Lung microvascular endothelial cell (primary cell): Measurements from ENCODE around the gene CDKN2D. TPM values are rescaled to one million over a fixed set of nuclear protein-coding genes. Genes with fewer than 3 reads are reported as not detected.
"Not testable (repeated sequence)": the region's sequence is repeated elsewhere in the genome, so short reads cannot be mapped to it uniquely, and the experiment has no call there.

ENCODE experiments used
- DNase-seq, 2 donors: peaks; one replicate each; pipeline versions ENCODE4 v3.0.0 to v3.0.0-alpha.2; 2010; ENCODE audit warnings: low read depth in 2 of 2
- total RNA-seq: library from RNA; depleted of rRNA; stranded (reverse); fragments of >200 nt; gene quantifications from 2 replicates; pipeline ENCODE4 v1.2.1, GENCODE V29; 2014

Gene CDKN2D
- total RNA-seq, 1 donor from 2014 or later = 6.5 TPM

DNA sequence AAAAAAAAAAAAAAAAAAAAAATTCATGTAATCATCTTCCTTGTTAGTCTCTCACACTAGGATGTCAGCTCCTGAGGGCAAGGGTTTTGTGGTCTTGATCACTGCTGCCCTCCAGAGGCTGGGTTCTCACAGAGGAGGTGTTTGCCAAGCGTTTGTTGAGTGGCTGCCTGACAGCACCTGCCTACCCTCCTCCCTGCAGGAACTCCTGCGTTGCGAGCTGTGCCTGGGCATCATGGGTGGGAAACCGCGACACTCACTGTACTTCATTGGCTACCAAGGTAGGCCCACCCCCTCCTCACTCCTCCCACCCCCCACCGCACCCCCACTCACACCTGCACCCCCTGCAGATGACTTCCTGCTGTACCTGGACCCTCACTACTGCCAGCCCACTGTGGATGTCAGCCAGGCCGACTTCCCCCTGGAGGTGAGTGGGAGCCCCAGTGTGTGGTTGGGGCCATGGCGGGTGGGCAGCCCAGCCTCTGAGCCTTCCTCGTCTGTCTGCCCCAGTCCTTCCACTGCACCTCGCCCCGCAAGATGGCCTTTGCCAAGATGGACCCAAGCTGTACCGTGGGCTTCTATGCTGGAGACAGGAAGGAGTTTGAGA, 17.0 kb downstream of the CDKN2D start:
- DNase-seq = peak in 1 of 2 donors; percentile 42

DNA sequence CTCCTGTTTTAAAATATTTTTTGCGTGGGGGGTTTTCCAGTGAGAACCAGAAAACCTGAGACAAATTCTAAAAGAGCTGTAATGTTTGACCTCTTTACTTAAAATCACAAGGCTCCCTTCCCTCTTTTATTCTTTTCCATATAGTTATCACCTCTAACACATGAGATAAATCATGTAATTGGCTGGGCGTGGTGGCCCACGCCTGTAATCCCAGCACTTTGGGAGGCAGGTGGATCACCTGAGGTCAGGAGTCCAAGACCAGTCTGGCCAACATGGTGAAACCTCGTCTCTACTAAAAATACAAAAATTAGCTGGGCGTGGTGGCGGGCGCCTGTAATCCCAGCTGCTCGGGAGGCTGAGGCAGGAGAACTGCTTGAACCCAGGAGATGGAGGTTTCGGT, 17.8 kb downstream of the CDKN2D start:
- not testable (repeated sequence) for DNase-seq

DNA sequence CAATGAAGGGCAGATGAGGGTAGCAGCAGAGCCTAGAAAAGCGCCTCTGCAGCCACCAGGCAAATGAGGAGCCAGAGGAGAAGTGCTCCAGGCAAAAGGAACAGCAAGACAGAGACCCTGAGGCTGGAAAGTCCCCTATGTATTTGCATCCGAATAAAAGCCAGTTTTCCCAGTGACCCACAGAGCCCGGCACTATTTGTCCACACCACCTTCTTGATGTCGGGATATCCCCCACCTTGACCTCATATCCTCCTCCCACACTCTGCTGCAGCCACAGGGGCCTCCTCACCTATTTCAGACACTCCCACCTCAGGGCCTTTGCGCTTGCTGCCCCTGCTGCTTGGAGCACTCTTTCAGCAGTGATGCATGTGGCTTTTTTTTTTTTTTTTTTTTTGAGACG, 18.4 kb downstream of the CDKN2D start:
- no peak for DNase-seq

DNA sequence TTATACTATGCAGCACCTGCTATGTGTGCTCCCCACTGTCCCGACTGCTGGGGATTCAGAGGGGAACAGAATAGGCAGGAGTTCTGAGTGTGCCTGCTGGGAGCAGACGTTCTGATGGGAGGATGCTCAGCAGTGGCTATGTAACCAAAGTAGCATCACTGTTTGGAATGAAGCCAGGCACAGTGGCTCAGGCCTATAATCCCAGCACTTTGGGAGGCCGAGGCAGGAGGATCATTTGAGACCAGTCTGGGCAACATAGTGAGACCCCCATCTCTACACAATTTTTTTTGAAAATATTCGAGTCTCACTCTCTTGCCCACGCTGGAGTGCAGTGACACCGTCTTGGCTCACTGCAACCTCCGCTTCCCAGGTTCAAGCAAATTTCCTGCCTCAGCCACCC, 19.0 kb downstream of the CDKN2D start:
- no peak for DNase-seq

DNA sequence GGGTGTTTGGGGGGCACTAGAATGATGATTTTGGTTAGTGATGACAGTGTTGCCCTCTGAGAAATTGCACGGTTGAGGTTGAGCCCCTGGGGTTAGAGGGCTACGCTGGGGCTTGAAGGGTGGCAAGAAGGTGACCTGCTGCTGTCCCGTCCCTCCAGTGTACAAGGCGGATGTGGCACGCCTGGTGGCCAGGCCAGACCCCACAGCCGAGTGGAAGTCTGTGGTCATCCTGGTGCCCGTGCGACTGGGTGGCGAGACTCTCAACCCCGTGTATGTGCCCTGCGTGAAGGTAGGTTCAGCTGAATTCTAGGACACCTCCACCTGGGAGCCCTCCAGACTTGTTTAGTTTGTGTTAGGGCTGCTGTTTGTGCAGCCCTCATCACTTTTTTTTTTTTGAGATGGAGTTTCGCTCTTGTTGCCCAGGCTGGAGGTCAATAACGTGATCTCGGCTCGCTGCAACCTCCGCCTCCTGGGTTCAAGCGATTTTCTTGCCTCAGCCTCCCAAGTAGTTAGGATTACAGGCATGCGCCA, 20.0 kb downstream of the CDKN2D start:
- no peak for DNase-seq

DNA sequence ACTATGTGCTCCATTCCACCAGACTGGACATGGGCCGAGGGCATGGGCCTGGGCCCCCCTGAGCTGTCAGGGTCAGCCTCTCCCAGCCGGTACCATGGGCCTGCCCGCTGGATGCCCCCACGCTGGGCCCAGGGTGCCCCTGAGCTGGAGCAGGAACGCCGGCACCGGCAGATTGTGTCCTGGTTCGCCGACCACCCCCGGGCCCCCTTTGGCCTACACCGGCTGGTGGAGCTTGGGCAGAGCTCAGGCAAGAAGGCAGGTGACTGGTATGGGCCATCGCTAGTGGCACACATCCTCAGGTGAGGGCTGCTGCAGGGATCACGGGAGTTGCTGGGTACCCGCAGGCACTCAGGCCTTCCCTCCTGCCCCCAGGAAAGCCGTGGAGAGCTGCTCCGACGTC, 22.0 kb downstream of the CDKN2D start:
- DNase-seq = no peak

DNA sequence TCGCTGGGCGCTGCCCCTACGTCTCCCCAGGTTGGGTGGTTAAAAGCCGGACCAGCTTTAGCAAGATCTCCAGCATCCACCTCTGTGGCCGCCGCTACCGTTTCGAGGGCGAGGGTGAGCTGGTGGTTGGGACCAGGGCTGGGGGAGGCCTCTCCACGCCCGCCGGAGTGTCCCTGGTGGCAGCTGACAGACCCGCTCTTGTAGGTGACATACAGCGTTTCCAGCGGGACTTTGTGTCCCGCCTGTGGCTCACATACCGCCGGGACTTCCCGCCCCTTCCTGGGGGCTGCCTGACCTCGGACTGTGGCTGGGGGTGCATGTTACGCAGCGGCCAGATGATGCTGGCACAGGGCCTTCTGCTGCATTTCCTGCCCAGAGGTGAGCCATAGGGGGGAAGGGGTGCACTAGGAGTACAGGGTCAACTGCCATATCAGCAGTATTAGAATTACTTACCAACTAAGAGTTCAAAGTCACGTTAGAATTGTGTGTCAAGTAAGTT, 24.0 kb downstream of the CDKN2D start:
- DNase-seq = no peak

DNA sequence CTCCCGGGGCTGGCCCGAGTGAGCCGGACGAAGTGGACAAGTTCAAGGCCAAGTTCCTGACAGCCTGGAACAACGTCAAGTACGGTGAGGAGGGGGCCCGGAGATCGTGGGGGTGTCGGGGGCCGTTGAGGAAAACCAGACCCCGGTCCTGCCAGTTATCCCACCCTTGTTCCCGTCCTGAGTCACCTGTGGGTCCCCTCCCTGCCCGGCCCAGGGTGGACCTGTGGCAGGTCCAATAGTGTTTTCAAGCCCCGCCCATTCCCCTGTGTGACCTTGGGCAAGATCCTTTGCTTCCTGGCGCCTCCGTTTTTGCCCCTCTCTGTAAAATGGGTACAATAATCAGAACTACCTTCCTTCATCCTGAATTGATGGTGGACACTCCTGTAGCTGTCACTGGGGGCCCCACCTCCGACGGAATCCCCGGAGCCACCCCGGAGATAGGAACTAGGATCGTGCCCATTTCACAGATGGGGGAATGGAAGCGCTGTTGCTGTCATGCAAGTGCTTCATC, 24.5 kb downstream of the CDKN2D start:
- no peak for DNase-seq

DNA sequence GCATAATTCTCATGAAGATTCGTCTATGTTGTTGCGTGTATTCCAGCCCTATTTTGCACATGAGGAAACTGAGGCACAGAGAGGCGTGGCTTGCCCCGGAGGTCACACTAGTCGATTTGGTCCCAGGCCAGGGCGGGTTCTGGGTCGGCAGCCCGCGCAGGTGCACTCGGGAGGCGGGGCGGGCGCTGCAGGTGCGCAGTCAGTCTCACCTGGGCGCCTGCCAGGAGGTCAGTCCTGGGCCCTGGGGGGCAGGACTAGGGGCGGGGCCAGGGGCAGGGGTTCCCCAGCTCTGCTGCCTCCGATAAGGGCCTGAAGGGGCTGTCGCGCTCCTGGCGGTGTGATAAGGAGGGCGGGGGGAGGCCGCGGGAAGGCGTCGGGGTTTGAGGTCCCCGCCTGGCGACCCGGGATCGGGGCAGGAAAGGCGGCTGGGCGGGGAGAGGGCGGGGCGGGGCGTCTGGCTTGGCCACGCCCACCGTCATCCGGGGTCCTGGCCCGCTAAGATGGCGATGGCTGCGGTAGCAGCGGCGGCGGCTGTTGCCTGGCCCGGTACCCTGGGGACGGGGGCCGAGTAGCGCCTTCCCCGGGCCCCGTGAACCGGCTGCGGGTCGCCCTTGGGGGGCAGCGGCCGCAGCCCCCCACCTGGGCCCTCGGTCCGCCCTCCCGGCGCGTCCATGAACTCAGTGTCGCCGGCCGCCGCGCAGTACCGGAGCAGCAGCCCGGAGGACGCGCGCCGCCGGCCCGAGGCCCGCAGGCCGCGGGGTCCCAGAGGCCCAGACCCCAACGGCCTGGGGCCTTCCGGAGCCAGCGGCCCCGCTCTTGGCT, 25.1 kb downstream of the CDKN2D start, which contains the start of gene ATG4D:
ATG4D (plus strand) TSS at position 485 of the 822 bp plus-strand sequence; CDS start at position 672, 187 bp downstream.
- DNase-seq = peak; percentile 41 to 52

DNA sequence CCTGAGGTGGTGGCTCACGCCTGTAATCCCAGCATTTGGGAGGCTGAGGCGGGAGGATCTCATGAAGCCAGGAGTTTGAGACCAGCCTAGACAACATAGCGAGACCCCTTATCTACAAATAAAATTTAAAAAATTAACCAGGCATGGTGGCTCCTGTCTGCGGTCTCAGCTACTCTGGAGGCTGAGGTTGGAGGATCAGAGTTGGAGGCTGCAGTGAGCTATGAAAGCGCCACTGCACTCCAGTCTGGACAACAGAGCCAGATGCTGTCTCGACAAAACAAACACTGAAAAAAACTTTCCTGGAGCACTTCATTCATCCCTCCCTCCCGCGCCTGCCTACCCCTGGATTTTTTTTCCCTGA, 25.7 kb downstream of the CDKN2D start:
- DNase-seq = no peak

DNA sequence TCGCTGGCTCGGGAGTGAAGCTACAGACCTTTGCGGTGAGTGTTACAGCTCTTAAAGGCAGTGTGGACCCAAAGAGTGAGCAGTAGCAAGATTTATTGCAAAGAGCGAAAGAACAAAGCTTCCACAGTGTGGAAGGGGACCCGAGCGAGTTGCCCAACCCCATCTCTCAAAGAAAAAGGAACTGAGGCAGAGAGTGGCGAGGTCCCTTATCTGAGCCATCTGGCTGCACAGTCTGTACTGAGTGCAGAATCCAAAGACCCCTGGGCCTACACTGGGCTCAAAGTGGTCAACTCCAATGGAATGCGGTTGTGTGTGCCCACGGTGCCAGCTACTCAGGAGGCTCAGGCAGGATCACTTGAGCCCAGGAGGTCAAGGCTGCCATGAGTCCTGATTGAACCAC, 29.8 kb downstream of the CDKN2D start:
- DNase-seq = not testable (repeated sequence)

DNA sequence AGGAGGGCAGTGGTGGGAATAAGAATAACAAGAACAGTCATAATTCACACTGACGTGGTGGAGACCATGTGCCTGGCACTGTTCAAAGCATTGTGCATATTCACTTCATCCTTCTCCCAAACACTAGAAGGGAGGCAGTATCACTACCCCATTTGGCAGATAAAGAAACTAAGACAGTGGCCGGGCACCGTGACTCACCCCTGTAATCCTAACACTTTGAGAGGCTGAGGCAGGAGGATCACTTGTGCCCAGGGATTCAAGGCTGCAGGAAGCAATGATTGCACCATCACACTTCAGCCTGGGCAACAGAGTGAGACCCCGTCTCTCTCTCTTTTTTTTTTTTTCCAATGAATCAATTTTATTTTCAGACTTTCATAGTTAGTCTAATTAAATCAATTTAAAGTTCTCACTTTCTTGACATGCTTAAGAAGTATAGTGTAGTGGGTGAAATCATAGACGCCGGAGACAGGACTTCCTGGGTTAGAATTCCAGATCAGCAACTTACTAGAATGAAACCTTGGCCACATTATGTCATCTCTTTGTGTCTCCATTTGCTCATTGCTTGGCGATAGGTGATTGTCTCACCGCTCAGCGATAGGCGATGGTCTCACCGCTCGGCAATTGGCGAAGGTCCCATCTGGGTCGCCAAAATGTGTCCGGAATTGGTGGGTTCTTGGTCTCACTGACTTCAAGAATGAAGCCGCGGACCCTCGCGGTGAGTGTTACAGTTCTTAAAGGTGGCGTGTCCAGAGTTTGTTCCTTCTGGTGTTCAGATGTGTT, 30.4 kb downstream of the CDKN2D start:
- no peak for DNase-seq

DNA sequence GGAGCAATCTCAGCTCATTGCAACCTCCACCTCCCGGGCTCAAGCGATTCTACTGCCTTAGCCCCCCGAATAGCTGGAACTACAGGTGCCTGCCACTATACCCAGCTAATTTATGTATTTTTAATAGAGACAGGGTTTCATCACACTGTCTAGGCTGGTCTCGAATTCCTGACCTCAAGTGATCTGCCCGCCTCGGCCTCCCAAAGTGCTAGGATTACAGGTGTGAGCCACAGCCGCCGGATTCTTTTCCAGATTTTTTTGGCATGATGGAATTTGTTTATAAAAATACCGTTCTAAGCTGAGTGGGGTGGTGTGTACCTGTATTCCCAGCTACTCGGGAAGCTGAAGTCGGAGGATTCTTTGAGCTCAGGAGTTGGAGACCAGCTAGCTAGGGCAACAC, 31.1 kb downstream of the CDKN2D start:
- DNase-seq = no peak

DNA sequence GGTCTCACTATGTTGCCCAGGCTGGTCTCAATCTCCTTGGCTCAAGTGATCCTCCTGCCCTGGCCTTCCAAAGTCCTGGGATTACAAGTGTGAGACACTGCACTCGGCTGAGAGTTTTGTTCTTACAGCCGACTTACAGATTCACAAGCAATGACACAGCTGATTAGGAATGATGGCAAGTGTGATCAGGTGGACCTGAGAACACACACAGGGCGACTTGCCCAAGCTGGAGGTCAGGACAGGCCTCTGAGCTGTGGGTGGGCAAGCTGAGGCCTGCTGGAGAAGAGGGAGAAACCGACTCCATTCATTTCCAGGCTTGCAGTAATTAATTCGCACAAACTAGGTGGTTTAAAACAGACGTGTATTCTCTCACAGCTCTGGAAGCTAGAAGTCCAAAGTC, 33.2 kb downstream of the CDKN2D start:
- DNase-seq = no peak

DNA sequence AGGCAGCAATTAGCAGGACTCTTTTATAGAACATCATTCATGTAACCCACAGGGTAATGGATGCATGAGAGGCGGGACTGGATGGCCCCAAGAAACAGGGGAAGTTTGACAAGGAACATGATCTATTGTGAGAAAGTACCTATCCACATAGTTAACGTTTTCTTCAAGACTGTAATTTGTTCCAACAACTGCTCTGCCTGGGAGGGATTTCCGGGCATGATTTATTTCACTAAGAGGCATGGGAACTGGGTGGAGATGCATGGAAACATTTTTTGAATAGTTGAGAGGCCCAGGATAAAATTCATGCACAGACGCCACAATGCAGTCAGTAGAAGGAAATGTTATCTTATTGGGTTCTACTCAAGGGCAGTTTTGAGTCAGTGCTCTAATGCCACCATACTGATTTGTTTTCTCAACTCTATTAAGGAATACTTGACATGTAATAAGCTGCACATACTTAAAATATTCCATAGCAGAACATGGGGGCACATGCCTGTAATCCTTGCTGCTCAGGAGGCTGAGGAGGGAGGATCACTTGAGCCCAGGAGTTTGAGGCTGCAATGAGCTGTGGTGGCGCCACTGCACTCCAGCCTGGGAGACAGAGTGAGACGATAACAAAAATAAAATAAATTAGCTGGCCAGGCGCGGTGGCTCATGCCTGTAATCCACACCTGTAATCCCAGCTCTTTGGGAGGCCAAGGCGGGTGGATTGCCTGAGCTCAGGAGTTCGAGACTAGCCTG, 35.0 kb downstream of the CDKN2D start:
- DNase-seq = peak in 1 of 2 donors; percentile 59

DNA sequence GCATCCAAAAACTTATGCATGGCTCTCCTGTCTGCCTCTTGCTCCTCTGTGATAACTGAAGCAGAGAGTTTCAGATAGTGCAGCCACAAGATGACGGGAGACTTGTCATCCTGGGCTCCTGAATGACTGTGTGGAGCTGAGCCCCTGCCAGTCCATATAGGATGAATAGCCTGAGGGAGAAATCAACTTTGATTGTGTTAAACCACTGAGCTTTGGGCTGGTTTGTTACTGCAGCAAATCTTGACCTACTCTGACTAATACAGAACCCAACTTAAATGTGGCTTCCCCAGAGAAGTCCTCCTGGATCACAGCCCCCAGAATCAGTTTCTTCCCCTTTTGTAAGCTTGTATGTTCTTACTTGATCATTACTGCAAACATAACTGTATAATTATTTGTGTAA, 36.3 kb downstream of the CDKN2D start:
- no peak for DNase-seq

DNA sequence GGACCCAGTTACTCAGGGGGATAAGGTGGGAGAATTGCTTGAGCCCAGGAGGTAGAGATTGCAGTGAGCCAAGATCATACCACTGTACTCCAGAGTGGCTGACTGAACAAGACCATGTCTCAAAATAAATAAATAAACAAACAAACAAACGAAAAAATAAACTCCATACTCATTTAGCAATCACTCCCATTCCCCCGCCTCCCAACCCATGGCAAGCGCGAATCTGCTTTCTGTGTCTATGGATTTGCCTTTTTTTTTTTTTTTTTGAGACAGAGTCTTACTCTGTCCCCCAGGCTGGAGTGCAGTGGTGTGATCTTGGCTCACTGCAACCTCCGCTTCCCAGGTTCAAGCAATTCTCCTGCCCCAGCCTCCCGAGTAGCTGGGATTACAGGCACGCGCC, 41.9 kb downstream of the CDKN2D start:
- DNase-seq = not testable (repeated sequence)

DNA sequence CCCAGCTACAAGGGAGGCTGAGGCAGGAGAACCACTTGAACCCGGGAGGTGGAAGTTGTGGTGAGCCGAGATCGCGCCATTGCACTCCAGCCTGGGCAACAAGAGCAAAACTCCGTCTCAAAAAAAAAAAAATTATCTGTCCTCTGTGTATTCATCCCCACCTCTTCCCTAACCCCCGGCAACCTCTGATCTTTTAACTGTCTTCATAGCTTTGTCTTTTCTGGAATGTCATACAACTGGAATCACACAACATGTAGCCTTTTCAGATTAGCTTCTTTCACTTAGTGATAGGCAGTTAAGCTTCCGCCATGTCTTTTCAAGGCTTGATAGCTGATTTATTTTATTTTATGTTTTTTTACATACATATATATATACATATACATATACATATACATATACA, 43.1 kb downstream of the CDKN2D start:
- DNase-seq = no peak

DNA sequence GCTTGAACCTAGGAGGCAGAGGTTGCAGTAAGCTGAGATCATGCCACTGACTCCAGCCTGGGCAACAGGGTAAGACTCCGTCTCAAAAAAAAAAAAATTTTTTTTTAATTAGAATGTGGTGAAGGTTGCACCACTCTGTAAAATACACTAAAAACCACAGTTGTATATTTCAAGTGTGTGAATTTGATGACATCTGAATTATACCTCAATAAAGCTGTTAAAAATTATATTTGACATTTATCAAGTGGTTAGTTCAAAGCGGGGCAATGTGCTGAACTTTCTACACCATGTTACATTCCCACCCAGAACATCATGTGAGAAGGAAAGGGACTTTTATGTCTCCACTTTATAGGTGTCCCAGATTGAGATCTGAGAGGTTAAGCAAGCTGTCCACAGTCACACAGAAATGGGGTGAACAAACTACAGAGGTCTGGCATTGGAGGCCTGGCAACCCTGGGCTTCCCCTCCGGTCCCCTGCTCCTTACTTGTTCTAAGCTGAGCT, 45.6 kb downstream of the CDKN2D start:
- no peak for DNase-seq

DNA sequence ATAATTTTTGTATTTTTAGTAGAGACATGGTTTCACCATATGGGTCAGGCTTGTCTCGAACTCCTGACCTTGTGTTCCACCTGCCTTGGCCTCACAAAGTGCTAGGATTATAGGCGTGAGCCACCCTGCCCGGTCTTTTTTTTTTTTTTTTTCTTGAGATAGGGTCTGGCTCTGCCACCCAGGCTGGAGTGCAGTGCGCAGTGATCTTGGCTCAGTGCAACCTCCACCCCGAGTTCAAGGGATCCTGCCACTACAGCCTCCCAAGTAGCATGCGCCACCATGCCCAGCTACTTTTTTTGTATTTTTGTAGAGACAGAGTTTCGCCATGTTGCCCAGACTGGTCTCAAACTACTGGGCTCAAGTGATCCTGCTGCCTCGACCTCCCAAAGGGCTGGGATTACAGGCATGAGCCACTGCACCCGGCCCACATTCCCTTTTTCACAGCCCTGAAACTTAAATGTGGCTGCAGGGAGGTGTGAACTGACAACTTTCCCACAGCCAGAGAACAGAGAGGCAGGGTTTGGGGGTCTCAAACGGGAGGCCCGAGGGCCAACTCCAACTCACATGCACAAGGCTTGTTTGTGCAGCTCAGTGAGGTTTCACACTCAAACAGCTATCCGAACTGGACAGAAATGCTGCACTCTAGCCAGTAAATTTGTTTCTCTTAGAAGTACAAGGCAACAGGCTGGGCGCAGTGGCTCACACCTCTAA, 47.2 kb downstream of the CDKN2D start:
- no peak for DNase-seq
